Immature natural killer cell (primary cell): ENCODE measurements around the gene MAGI1. TPM values are rescaled to one million over a fixed set of nuclear protein-coding genes. Genes with fewer than 3 reads are reported as not detected.

ENCODE experiments used
- DNase-seq, 3 donors: peaks; one replicate each; pipeline ENCODE4 v3.0.0; 2022; ENCODE audit warnings: mixed read lengths in 1 of 3
- H3K27ac Mint-ChIP-seq, 6 donors: one replicate each; pipeline ENCODE4 v1.8.0; 2020; ENCODE audit warnings: mixed read lengths in 6 of 6, mild to moderate bottlenecking in 5 of 6, inconsistent platforms in 4 of 6, moderate library complexity in 3 of 6
- H3K27me3 Mint-ChIP-seq, 3 donors: one replicate each; pipeline ENCODE4 v1.8.0; 2020 to 2021; ENCODE audit warnings: low read depth in 3 of 3, mild to moderate bottlenecking in 3 of 3, mixed read lengths in 3 of 3, moderate library complexity in 3 of 3, inconsistent platforms in 1 of 3
- H3K36me3 Mint-ChIP-seq, 3 donors: one replicate each; pipeline ENCODE4 v1.8.0; 2020; ENCODE audit warnings: mixed read lengths in 3 of 3, inconsistent platforms in 2 of 3, mild to moderate bottlenecking in 2 of 3
- H3K4me1 Mint-ChIP-seq, 2 donors: one replicate each; pipeline ENCODE4 v1.8.0; 2020; ENCODE audit warnings: inconsistent platforms in 2 of 2, mild to moderate bottlenecking in 2 of 2, mixed read lengths in 2 of 2, moderate library complexity in 1 of 2
- H3K4me3 Mint-ChIP-seq, 5 donors: one replicate each; pipeline ENCODE4 v1.8.0; 2020; ENCODE audit warnings: mild to moderate bottlenecking in 5 of 5, mixed read lengths in 5 of 5, inconsistent platforms in 3 of 5, moderate library complexity in 3 of 5
- H3K9me3 Mint-ChIP-seq, 6 donors: one replicate each; pipeline ENCODE4 v1.8.0; 2020; ENCODE audit warnings: mild to moderate bottlenecking in 6 of 6, mixed read lengths in 6 of 6, inconsistent platforms in 4 of 6, moderate library complexity in 3 of 6
- polyA plus RNA-seq, 3 donors: library from polyadenylated mRNA; unstranded; fragments of 300-500 nt; fragmentation: Illumina TruSeq; gene quantifications; one replicate each; pipeline ENCODE4 v1.2.3, GENCODE V29; 2021

The MAGI1 gene
- polyA plus RNA-seq, 3 donors from 2014 or later: not detected

DNA sequence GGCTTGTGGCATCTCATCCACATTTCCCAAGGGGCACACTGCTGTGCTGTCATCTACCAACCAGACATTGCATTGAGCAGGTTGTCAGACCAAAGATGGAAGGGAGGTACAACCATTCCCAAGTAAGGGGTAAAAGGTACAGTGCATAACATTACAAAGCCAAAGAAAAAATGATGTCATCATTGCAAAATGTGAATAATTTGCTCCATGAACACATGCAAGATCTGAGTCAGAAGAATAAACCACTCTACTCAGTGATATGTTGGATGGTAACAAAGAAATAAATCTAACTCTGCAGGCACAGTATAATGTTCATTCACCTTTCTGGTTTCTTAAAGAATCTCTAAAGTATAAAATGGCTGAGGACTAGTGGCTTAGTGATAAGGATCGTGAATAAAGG, 202.7 kb downstream of the MAGI1 start:
- Mint-ChIP-seq H3K9me3 (peaks cover 0 to 4% (median 0%) of the 10 kb centered on the region in 6 donors), H3K36me3 (no peaks in the 10 kb centered on the region), H3K4me3 (no peak overlapping the region), H3K27me3 (no peaks in the 10 kb centered on the region), H3K27ac (no peak overlapping the region), H3K4me1 (no peaks in the 10 kb centered on the region)
- DNase-seq: no peak

GRCh38 chr3:65833761-65834505, 204.8 kb downstream of the MAGI1 start:
- Mint-ChIP-seq H3K9me3 (peaks cover 0 to 4% (median 0%) of the 10 kb centered on the region in 6 donors), H3K27me3 (no peaks in the 10 kb centered on the region), H3K27ac (no peak overlapping the region), H3K4me3 (no peak overlapping the region), H3K36me3 (no peaks in the 10 kb centered on the region), H3K4me1 (no peaks in the 10 kb centered on the region)
- DNase-seq: no peak

GRCh38 chr3:65831733-65832425, 206.8 kb downstream of the MAGI1 start:
- Mint-ChIP-seq H3K4me1 (no peaks in the 10 kb centered on the region), H3K36me3 (no peaks in the 10 kb centered on the region), H3K27ac (no peak overlapping the region), H3K27me3 (peaks cover 0 to 2% (median 0%) of the 10 kb centered on the region in 3 donors), H3K9me3 (peaks cover 0 to 2% (median 0%) of the 10 kb centered on the region in 6 donors), H3K4me3 (no peak overlapping the region)
- no peak for DNase-seq

GRCh38 chr3:65830948-65831732, 207.6 kb downstream of the MAGI1 start:
- Mint-ChIP-seq H3K4me1 (no peaks in the 10 kb centered on the region), H3K9me3 (peaks cover 0 to 2% (median 0%) of the 10 kb centered on the region in 6 donors), H3K27ac (no peak overlapping the region), H3K36me3 (no peaks in the 10 kb centered on the region), H3K4me3 (no peak overlapping the region), H3K27me3 (peaks cover 0 to 2% (median 0%) of the 10 kb centered on the region in 3 donors)
- DNase-seq: no peak

DNA sequence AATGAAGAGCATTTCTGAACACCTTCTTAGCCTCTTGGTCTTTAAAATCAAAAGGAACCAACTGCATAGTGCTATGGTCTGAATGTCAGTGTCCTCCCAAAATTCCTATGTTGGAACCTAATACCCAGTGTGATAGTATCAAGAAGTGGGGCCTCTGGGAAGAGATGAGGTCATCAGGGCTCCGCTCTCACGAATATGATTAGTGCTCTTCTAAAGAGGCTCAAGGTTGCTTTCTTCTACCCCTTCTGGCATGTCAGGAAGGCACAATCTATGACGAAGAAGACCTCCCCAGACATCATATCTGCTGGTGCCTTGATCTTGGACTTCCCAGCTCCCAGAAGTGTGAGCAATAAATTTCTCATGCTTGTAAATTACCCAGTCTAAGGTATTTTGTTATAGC, 209.5 kb downstream of the MAGI1 start:
- Mint-ChIP-seq H3K4me3 (no peak overlapping the region), H3K4me1 (no peaks in the 10 kb centered on the region), H3K27ac (no peak overlapping the region), H3K36me3 (no peaks in the 10 kb centered on the region), H3K9me3 (peaks cover 0 to 2% (median 0%) of the 10 kb centered on the region in 6 donors), H3K27me3 (peaks cover 0 to 2% (median 0%) of the 10 kb centered on the region in 3 donors)
- DNase-seq: no peak

DNA sequence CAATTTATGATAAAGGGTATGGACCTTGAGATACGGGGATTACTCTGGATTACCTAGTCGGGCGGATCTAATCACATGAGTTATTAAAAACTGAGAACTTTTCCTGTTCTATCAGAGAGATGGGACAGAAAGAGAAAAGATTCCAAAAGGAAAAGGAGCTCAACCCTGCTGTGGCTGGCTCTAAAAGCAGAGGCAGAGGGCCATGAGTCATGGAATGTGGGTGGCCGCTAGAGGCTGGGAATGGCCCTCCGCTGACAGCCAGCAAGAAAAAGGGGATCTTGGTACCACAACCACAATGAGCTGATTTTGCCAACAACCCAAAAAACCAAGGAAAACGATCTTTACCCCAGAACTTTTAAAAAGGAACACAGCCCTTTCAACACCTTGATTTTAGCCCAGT, 210.0 kb downstream of the MAGI1 start:
- DNase-seq: no peak
- no peak overlapping the region for H3K27ac Mint-ChIP-seq
- no peaks in the 10 kb centered on the region for H3K4me1 Mint-ChIP-seq
- H3K9me3 Mint-ChIP-seq: peaks cover 0 to 2% (median 0%) of the 10 kb centered on the region in 6 donors
- peaks cover 0 to 2% (median 0%) of the 10 kb centered on the region in 3 donors for H3K27me3 Mint-ChIP-seq
- no peak overlapping the region for H3K4me3 Mint-ChIP-seq
- no peaks in the 10 kb centered on the region for H3K36me3 Mint-ChIP-seq

DNA sequence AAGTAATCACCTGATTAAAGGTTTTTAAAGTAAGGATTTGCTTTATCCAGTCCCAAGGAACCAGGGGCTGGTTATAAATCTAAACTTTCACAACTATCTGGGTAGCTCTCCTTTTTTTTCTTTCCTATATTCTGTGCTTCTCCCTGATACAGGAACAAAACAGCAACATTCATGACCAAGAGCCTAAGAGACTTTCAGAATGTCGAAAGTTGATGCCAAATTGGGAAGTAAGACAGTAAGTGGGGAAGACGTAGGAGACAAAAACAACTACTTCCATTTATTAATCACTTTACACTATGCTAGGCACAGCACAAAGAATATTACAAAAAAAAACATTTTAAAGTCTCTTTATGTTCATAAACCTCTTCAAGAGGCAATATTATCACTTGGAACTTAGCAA, 211.6 kb downstream of the MAGI1 start:
- Mint-ChIP-seq H3K4me1 (no peaks in the 10 kb centered on the region), H3K4me3 (no peak overlapping the region), H3K9me3 (no peaks in the 10 kb centered on the region), H3K27ac (no peak overlapping the region), H3K27me3 (peaks cover 0 to 2% (median 0%) of the 10 kb centered on the region in 3 donors), H3K36me3 (no peaks in the 10 kb centered on the region)
- DNase-seq: no peak

DNA sequence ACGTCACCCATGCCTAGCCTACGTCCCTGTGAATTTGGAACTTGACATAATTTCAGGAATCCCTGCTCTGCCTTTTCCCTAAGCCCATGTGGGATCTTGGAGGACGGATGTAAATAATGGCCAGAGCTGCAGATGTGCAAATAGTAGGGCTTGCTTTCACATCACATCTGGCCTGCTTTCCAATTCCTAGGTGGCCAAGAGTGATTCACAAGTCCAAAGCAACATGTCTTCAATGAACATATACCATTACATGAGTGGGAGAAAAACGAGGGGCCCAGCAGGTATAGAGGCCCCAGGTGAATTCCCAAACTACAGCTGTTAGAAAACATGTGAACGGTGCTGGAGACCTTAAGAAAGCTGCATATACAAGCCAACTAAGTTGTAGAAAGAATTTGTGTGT, 214.6 kb downstream of the MAGI1 start:
- peaks cover 0 to 2% (median 0%) of the 10 kb centered on the region in 3 donors for H3K27me3 Mint-ChIP-seq
- H3K4me1 Mint-ChIP-seq: no peaks in the 10 kb centered on the region
- no peak overlapping the region for H3K27ac Mint-ChIP-seq
- DNase-seq: no peak
- H3K36me3 Mint-ChIP-seq: no peaks in the 10 kb centered on the region
- peaks cover 0 to 8% (median 0%) of the 10 kb centered on the region in 6 donors for H3K9me3 Mint-ChIP-seq
- no peak overlapping the region for H3K4me3 Mint-ChIP-seq

- Mint-ChIP-seq H3K9me3 (peaks cover 0 to 11% (median 0%) of the 10 kb centered on the region in 6 donors), H3K27me3 (no peaks in the 10 kb centered on the region), H3K36me3 (no peaks in the 10 kb centered on the region), H3K4me3 (no peak overlapping the region), H3K4me1 (no peaks in the 10 kb centered on the region), H3K27ac (no peak overlapping the region)
- DNase-seq: no peak
Measured at GRCh38 chr3:65820600-65820999, 218.1 kb downstream of the MAGI1 start.

- no peak overlapping the region for H3K27ac Mint-ChIP-seq
- H3K27me3 Mint-ChIP-seq: no peaks in the 10 kb centered on the region
- DNase-seq: no peak
- H3K9me3 Mint-ChIP-seq: peaks cover 0 to 11% (median 0%) of the 10 kb centered on the region in 6 donors
- H3K36me3 Mint-ChIP-seq: no peaks in the 10 kb centered on the region
- H3K4me1 Mint-ChIP-seq: no peaks in the 10 kb centered on the region
- no peak overlapping the region for H3K4me3 Mint-ChIP-seq
Measured at GRCh38 chr3:65819896-65820295, 218.8 kb downstream of the MAGI1 start.

DNA sequence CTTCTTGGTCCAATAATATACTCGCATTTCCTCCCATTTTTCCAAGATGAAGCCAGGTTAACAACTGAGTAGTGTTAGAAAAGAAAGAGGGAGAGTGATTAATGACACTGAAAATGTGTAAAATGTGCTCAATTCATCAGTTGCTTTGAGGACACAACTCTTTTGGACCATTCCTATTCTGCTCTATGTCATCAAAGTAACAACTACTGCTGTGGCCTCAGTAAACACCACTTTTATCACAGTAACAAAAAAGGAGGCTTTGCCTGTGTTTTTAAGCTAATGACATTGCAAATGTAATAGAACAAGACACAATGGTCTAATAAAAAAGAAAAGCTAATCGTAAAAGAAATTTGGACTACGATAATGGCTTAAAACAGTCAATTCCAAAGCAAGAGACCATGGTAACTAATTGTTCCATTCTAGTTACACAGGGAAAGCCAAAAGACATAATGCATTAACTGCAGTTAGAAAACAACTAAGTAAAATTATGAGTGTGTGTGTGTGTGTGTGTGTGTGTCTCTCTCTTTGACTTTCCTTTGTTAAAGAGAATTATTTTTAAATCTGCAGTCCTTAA, 221.1 kb downstream of the MAGI1 start:
- Mint-ChIP-seq H3K27me3 (no peaks in the 10 kb centered on the region), H3K36me3 (no peaks in the 10 kb centered on the region), H3K4me3 (no peak overlapping the region), H3K4me1 (no peaks in the 10 kb centered on the region), H3K9me3 (peaks cover 0 to 11% (median 0%) of the 10 kb centered on the region in 6 donors), H3K27ac (no peak overlapping the region)
- DNase-seq: no peak

DNA sequence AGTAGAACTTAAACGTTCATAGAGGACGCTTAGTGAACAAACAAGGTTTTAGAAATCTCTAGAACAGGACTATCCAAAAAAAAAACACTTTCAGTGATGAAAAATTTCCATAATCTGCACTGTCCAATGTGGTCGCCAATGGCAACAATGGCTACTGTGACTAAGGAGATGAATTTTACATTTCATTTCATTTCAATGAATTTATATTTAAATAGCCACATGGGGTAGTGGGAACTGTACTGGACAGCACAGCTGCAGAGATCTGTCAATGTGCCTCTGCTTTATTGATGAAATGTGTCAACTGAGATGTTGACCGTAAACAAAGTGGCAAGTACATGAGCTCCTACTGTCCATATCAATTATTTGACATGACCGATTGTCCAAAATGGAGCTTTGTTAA, 222.5 kb downstream of the MAGI1 start:
- Mint-ChIP-seq H3K36me3 (no peaks in the 10 kb centered on the region), H3K27me3 (peaks cover 0 to 2% (median 0%) of the 10 kb centered on the region in 3 donors), H3K9me3 (peaks cover 0 to 4% (median 0%) of the 10 kb centered on the region in 6 donors), H3K4me3 (no peak overlapping the region), H3K4me1 (no peaks in the 10 kb centered on the region), H3K27ac (no peak overlapping the region)
- DNase-seq: no peak

DNA sequence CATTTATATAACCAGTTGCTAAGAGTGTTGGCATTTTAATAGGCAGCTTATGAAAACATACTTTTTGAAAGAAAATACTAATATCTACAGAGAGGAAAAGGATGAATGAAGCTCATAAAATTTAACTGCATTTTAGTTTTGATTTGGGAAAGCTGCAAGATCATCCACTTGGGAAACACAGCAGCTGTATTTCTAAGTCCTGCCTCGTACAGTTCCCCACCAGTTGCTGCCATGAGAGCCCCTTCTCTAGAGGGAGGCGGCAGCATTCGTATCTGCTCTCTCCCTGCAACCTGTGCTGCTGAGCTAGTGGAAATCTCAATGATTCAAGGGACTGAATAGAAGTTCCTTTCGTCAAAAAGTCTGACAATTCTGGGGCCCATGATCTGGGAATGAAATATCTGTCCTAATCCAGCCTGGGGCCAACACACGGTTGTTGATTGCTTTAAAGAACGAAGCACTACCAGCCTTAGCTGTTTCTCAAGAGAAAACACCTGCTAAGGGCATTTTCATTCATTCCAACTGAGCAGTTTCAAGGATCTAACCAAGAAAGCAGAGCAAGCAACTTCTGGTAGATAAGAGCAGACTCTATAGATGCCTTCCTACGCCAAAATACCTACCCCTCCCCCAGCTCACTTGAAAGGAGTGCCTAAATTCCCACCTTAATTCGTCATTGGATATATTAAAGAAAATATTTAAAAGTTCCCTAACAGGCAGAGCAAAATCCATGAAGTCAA, 223.7 kb downstream of the MAGI1 start:
- H3K27me3 Mint-ChIP-seq: peaks cover 0 to 2% (median 0%) of the 10 kb centered on the region in 3 donors
- no peak for DNase-seq
- peaks cover 0 to 5% (median 1%) of the 10 kb centered on the region in 6 donors for H3K9me3 Mint-ChIP-seq
- no peaks in the 10 kb centered on the region for H3K36me3 Mint-ChIP-seq
- no peak overlapping the region for H3K27ac Mint-ChIP-seq
- H3K4me3 Mint-ChIP-seq: no peak overlapping the region
- H3K4me1 Mint-ChIP-seq: no peaks in the 10 kb centered on the region
